HG03159 (cell line): Measurements from ENCODE around the gene AHCYL2.
"Not testable (repeated sequence)": the region's sequence is repeated elsewhere in the genome, so short reads cannot be mapped to it uniquely, and the experiment has no call there.

Source experiments
- ATAC-seq: cut with Tn5 transposase; IDR thresholded peaks from one replicate; pipeline ENCODE4 v1.9.1; 2021; ENCODE audit warnings: mild to moderate bottlenecking, moderate library complexity; ENCODE audit not compliant: unreplicated experiment

Gene AHCYL2

DNA sequence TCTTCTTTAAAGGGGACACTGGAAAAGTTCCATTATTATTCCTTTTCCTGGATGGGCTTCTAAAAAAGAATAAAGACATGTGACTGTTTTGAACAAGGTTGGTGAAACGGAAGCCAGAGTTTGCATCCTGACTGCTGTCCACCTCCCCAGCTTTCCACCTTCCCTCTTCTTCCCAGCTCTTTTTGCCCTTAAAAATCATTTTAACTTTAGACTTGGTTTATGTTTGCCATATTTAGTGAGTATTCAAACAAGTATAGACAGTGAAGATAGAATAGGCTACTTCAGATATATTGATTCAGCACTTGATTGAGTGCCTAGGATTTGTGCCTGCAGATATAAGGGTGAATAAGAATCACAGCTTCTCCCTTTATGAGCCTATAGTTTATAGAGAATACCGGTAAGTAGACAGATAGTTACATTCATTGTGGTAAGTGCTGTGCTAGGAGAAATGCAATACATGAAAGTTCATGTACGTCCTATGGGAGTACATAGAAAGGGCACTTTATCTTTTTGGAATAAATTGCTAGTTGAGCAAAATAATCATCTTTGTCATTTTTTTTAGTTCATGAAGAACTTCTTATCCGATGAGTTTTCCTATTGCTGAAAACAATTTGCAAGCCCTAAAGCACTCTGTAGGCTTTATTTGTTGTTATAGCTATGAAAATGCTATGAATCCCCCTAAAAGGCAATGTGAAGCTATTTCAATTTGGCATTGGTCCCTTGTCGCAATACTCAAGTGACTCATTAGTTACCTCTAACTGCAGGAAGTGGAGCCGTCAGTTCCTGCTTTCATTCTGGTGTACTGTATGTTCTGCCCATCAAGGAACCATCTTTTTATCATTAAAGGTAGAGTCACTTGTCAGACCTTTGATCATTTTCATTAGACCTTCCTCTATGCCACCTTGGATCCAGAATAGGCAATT is 152.2 kb downstream of the AHCYL2 start:
- no peak for ATAC-seq

DNA sequence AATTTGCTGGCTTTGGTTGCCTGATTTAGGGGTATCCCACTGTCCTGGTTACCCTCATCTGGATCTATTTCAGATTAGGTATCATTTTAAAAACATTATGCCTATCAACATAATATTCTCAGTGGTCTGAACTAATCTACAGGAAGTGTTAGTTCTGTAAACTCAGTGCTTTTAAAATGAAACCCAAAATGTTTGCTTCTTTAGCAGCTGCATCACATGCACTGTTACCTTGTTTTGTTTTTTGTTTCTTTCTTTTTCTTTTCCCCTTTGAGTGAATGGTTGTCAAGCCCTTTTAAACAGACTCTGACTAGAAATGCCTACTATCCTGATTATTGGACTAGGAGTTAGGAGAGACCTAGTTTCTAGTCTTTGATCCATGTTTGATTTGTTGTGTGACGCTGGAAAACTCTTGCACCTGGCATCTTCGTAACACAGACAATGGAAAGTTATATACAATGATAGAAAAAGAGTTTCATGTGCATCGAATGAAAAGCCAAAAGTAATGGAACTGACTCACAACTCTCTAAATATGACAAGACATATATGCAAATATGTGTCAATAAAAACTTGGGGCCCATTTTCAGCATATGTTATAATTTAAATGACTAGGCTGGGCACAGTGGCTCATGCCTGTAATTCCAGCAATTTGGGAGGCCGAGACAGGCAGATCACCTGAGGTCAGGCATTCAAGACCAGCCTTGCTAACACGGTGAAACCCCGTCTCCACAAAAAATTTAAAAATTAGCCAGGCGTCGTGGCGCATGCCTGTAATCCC is 157.1 kb downstream of the AHCYL2 start:
- ATAC-seq: no peak

DNA sequence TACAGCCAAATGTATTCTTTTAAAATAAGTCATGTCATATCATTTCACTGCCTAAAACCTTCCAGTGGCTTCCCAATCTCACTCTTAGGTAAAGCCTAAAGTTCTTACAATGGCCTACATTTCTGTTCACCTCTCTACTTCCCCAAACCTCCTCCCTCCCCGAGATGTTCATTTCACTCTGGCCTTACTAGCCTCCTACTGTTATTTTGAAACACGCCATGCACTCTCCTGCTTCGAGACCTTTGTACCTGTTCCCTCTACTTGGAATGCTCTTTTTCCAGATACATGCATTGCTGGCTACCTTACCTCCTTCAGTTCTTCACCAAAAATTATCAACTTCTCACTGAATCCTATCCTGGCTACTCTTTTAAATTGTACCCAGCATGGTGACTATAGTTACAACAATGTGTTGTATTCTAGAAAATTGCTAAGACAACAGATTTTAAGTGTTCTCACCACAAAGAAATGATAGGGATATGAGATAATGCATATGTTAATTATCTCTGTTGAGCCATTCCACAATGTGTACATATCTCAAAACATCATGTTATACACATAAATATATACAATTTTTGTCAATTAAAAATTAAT is 158.8 kb downstream of the AHCYL2 start:
- no peak for ATAC-seq

DNA sequence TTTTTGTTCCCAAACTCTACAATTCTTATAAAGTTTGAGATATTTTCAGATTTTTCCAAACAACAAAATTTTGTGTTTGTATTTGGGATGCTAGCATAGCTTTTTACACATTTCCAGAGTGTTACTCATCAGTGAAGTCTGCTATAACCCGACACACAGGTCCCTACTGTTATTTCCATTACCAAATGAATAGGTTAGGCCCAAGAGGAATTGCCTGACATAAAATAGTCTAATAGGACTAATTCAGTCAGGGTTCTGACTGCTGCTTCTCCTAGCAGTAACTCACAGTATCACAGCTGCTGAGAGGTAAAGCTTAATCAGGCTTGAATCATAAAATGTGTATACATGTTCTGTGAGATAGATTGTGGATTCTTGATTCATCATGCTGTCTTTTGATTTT is 160.3 kb downstream of the AHCYL2 start:
- no peak for ATAC-seq

DNA sequence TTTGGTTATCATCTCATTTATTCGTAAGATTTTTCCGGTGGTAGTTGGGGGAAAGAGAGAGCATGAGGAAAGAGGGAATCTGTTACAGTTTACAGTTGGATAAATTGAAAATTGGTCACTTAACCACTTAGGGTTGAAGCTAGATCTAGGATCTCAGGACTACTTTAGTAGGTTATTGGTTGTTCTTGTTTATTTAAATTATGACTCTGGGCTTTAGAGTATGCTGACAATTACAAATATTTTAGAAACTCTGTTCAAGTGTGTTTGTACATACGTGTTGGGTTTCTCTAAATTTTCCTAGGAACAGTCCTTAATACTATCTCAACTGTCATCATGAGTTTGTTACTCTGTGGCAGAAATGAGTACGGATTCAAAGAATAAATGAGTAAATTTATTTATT is 160.8 kb downstream of the AHCYL2 start:
- ATAC-seq: no peak

DNA sequence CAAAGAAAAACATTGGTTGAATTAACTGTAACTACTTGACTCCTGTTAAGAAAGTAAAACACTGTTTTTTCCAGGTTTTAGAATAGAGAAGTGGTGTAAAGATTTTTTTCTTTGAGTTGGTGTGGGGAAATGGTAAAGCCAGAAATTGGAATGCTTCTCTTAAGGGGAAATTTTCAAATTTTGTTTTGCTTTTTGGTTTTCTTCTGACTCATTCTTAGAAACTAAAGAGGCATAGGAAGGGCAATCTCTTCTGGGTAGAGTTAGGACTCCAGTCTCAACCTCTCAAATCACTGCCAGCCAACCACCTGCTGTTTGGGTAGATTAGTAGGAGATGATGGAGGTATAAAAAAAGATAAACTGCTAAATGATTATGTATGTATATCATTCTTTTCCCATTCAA is 161.7 kb downstream of the AHCYL2 start:
- ATAC-seq: no peak

DNA sequence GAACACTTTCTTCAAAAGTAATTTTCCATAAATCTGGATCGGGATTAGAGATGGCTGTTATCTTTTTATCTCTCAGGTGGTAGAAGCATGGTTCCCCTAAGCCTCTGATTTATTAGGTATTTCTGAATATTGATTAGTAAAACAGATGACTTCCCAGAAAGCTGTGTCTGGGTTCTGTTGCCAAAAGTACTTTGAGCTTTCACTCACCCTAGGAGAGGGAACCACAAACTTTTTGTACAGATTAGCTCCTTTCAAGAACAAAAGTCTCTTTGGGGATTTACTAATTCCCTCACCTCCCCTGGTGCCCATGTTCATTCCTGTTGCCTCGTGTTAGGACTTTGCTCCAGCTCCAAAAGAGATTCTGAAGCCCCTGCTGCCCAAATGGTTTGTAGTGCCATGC is 162.7 kb downstream of the AHCYL2 start:
- no peak for ATAC-seq

DNA sequence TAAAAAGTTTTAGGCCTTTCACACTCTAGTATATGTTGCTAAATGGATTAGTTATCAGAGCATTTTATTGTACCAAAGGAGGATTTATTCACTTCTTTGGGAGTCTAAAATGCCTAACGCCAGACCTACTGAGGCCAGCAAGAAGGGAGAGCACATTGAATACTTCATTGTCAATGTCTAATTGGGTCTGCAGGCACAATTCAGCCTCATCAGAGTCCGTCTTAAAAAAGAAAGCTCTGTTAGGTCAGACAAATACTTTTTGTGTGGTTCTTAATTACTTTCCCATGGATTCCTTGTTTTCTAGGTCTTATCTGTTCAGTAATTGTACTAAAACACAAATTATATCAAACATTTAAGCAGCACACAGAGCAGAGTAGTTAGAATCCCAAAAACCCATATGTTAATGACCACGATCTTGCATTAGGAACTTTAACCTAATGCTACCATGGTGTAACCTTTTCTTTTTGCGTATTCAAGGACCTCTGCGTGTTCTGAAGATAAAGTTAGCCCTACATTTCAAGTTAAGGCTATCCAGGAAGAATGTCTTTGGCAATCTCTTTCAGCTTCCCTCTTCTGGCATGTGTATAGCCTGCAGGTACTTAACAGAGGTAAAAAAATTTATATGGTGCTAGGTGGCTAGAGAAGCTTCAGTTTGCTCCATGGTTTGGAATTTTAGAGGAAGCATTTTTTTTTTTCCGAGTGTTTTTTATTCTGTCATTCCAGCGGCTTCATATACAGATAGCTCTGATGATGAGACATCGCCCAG is 163.7 kb downstream of the AHCYL2 start:
- ATAC-seq: no peak

DNA sequence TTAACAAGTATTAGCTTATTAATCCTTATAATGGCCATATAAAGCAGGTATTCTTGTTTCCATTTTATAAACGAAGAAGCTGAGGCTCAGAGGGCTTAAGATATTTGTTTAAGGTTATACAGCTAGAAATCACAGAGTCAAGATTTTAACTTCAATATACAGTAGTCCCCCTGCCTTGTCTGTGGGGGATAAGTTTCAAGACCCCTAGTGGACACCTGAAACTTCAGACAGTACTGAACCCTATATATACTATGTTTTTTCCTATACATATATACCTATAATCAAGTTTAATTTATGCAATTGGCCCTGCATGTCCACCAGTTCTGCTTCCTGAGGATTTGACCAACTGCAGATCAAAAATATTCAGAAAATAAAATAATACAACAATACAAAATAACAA is 165.0 kb downstream of the AHCYL2 start:
- no peak for ATAC-seq

DNA sequence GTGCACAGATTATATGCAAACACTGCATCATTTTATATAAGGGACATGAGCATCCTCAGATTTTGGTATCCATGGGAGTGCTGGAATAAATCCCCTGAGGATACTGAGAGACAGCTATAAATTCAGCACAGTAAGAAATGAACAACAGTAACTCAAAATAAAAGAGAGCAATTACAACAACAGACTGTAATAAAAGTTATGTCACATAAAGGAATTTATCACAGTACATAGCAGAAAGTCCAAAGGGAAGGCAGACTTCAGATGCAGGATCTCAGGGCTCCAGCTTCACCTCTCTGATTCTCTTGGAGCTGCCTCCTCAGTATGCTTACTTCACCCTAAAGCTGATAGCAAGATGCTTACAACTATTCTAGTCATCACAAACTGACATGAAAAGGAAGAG is 165.5 kb downstream of the AHCYL2 start:
- no peak for ATAC-seq

DNA sequence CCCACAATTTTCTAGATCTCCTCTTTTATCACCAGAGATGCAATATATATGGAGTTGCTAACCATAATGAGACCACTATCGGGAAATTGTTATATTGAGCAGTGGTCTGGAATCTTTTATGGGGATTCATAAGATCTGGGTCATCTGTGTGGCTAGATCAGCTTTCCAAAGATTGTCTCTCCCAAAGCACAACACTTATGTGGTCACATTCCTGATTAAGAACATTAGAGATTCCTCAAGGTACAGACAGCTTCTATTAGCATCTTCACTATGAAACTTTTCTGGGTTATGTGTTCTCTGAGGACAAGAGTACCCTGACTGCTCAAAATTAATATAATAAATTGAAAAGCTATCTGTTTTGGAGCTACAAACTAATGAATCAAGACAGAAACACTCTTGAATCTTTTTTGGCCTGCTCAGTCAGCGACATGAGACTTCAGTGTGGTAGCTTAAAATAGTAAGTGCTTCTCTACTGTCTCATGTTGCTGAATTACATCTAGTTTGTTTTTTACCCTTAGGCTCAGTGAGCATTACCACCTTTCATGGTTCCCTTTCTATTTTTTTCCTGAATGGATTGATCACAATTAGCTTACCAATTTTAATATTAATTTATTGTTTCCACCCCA is 166.8 kb downstream of the AHCYL2 start:
- no peak for ATAC-seq

DNA sequence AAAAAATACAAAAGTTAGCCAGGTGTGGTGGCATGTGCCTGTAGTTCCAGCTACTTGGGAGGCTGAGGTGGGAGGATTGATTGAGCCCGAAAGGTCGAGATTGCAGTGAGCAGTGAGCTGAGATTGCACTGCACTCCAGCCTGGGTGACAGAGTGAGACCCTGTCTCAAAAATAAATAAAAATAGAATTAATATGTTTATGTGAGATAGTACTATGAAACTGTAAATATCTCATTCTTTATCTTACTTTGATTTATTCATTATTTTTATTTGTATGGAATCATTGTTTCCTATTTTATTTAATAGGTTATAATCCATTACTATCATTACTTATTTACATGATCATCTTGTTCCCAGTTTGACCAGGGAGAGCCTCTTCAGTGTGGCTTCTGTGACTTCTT is 168.4 kb downstream of the AHCYL2 start:
- no peak for ATAC-seq

DNA sequence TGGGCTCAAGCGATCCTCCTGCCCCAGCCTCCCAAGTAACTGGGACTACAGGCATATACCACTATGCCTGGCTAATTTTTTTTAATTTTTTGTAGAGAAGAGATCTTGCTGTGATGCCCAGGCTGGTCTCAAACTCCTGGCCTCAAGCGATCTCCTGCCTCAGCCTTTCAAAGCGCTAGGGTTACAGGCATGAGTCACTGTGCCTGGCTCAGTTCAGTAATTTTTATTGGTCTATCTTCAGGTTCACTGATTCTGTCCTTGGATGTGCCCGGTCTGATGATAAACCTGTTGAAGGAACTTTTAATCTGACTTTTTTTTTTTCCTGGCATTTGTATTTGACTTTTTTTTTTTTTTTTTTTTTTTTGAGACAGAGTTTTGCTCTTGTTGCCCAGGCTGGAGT is 169.3 kb downstream of the AHCYL2 start:
- ATAC-seq: no peak

DNA sequence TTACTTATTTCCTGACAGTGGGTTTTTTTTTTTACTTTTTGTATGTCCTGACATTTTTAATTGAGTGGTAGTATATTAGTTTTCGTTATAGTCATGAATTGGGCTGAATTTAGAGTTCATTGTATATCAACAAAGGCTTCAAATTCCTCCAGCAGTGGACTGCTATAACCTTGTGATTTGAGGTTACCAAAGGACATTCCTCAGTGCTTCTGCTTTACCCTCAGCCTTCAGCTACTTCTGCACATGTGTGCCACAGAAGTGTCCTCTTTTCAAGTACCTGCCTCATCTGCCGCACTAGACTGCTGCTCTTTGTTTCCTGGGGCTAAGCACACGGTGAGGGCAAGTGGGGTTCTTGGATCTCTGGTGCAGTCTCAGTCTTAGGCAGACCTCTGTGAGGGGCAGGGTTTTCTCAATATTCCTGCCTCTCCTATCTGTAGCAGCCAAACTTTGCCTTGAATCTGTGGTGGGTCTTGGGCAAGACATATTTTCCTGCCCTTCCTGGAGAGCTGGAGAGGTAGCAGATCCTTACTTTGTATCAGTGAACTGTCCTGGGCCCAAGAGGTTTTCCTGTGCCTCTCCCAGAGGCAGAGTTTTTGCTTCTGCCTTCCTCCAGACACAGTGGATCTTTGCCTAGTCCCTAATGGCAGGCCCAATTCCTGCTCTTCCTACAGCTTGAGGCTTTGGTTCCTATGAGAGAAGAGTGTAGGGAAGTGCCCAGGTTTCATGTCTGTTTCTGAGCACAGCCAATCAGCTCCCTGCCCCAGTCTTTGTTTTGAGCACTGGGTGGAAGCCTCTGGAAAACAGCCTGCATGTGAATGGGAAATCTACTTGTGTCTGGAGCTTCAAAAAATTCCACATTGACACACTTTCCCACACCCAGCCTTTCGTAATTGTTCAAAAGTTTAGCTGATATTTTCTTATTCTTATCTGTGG is 170.4 kb downstream of the AHCYL2 start:
- no peak for ATAC-seq

DNA sequence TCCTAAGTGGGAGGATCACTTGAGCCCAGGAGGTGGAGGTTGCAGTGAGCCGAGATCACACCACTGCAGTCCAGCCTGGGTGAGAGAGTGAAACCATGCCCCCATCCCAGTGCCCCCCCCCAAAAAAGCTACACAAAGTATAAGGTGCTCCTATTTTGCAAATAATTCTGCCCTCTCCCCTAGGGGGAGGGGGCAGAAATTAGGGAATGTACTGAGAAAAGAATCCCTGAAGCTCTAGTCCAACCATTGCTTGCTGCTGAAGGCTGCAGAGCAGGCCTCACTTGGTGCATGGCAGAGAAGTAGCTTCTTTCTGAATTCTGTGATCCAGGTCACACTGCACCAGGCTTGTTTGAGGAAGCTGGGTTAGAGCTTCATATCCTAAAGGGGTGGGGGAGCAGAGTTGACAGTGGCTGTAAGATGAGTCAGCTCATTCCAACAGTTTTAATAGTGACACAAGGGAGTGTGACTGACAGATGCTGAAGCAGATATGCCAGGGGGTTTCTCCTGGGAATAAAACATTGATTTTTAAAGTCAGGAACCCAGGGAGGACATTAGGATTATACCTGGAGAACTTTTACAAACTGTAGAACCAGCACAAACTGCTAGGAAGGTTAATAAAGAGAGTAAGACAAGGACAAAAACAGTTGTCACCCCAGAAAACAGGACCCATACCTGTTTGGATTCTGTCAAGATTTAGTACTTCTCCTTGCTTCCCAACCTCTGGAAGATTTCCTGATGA is 176.6 kb downstream of the AHCYL2 start:
- no peak for ATAC-seq

DNA sequence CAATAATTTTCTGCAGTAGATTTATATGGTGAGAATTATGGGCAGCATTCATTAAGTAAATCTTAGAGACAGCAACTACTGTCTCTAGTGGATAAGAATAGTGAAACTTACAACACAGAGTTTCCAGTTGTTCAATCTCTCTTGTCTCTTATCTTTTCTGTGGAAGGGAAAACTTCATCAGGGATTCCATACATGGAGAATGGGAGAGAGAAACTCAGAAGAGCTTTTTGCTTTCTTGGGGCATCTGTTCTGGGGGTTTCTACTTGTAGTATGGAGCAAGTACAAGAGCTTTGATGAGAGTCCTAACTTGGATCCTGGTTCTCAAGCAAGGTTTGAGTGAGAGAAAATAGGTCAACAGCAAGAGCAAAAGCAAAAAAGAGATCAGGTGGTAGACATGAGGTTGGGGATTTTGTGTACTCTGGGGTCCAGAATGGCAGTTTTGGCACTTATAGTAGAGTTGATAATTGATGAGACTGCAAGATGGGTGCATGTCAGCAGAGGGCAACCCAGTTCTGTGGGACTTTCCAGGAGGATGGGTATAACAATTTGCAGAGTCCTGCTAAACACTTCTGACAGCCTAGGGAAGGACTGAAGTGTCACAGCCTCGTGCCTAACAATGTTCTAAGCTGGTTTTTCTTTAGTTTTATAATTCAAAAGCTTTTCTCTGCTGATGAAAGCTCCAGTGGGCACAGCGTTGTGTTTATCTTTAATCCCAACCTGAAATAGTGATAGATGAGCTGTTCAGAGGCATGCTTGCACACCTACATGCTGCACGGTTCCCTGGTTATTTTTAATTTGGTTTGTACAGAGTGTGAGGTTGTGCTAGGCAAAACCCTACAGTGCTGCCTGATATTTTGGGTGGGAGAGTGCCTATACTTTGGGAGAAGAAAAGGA is 177.4 kb downstream of the AHCYL2 start:
- no peak for ATAC-seq

DNA sequence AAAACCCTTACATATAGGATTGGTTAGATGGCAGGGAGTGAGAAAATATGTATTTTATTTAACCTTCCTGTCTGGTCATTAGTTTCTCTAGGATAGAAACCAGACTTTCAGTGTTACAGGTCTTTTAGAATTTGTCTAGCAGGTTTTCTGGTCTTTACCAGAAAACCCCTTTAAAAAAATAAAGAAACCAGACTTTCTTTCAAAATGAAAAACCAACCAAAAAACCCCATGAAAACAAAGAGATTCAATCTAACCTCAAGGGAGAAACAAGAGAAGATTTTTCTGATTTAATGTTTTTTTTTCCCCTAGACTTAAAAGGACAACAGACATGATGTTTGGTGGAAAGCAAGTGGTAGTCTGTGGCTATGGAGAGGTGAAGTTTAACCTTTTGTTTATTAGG is 180.7 kb downstream of the AHCYL2 start:
- ATAC-seq: no peak

DNA sequence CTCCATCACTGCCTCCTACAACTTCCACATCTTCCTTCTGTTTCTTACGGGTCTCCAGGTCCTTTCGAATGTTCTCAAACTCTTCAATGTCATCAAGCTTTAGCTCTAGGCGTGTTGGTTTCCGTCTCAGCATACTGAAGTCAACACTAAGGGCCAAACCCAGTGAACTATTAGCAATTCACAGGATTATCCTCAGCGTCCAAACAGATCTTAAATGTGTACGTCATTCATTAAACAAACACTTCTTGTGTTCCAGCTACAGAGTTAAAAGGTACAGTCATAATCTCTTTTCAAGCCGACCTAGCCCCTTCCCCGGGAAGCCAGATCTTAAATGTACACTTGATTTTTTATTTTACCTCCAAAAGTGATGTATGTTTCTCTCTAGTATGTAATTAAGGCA is 185.4 kb downstream of the AHCYL2 start:
- not testable (repeated sequence) for ATAC-seq
